KMS-11 (cell line): Measurements from ENCODE around the gene TMEM156.

Source experiments
- H2AFZ ChIP-seq: fragments of 200-600 bp; sonication (generic); 2 replicates; pipeline ENCODE4 v1.6.1; 2016; ENCODE audit warnings: antibody characterized with exemption, mixed run types, low read depth
- H3K27ac ChIP-seq: fragments of 200-600 bp; sonication (generic); 2 replicates; pipeline ENCODE4 v1.6.1; 2016; ENCODE audit warnings: mild to moderate bottlenecking, mixed run types
- H3K27me3 ChIP-seq: fragments of 200-600 bp; sonication (generic); 2 replicates; pipeline ENCODE4 v1.6.1; 2017; ENCODE audit warnings: mild to moderate bottlenecking, low read depth, mixed run types, moderate library complexity; ENCODE audit not compliant: insufficient read depth
- H3K36me3 ChIP-seq: fragments of 200-600 bp; sonication (generic); 2 replicates; pipeline ENCODE4 v1.6.1; 2017; ENCODE audit warnings: mild to moderate bottlenecking, mixed run types; ENCODE audit not compliant: insufficient read depth
- H3K4me1 ChIP-seq: fragments of 200-600 bp; sonication (generic); 2 replicates; pipeline ENCODE4 v1.6.1; 2016; ENCODE audit warnings: mild to moderate bottlenecking, low read depth, mixed run types; ENCODE audit not compliant: poor library complexity, severe bottlenecking
- H3K4me2 ChIP-seq: fragments of 200-600 bp; sonication (generic); 2 replicates; pipeline ENCODE4 v1.7.0; 2016; ENCODE audit warnings: mild to moderate bottlenecking, mixed run types
- H3K4me3 ChIP-seq: fragments of 200-600 bp; sonication (generic); IDR thresholded peaks from 2 replicates; pipeline ENCODE4 v1.6.1; 2017; ENCODE audit warnings: low read depth, low read length, mixed read lengths; ENCODE audit not compliant: insufficient read depth
- H3K79me2 ChIP-seq: fragments of 200-600 bp; sonication (generic); 2 replicates; pipeline ENCODE4 v1.6.1; 2016; ENCODE audit warnings: low read depth, mixed run types; ENCODE audit not compliant: insufficient read depth
- H3K9ac ChIP-seq: fragments of 200-600 bp; sonication (generic); 2 replicates; pipeline ENCODE4 v1.6.1; 2016; ENCODE audit warnings: mild to moderate bottlenecking, mixed run types
- H4K20me1 ChIP-seq: fragments of 200-600 bp; sonication (generic); 2 replicates; pipeline ENCODE4 v1.6.1; 2016; ENCODE audit warnings: mild to moderate bottlenecking, mixed run types; ENCODE audit not compliant: insufficient read depth
- CTCF ChIP-seq: fragments of 200-600 bp; sonication (generic); conservative IDR thresholded peaks from 2 replicates; pipeline ENCODE4 v1.6.1; 2017; ENCODE audit warnings: low read depth, mild to moderate bottlenecking, antibody characterized with exemption, low read length, moderate library complexity, mixed read lengths

The TMEM156 gene

GRCh38 chr4:39024311-39024865 is 7.8 kb downstream of the TMEM156 start:
- no peak overlapping the region for H3K4me2 ChIP-seq

GRCh38 chr4:39023059-39023458 is 9.2 kb downstream of the TMEM156 start:
- Histone ChIP-seq H2AFZ (no peak overlapping the region), H3K27ac (no peak overlapping the region), H3K27me3 (no peaks in the 10 kb centered on the region), H3K9ac (no peak overlapping the region), H3K79me2 (no peaks in the 10 kb centered on the region), H3K4me1 (no peaks in the 10 kb centered on the region), H4K20me1 (no peaks in the 10 kb centered on the region), H3K36me3 (no peaks in the 10 kb centered on the region), H3K4me2 (no peak overlapping the region), H3K4me3 (no peak overlapping the region)
- no peak for TF ChIP-seq CTCF

More at GRCh38 chr4:39024311-39024865, 7.8 kb downstream of the TMEM156 start:
- Histone ChIP-seq H3K27me3 (no peaks in the 10 kb centered on the region), H3K4me1 (no peaks in the 10 kb centered on the region), H2AFZ (no peak overlapping the region), H3K9ac (no peak overlapping the region), H3K79me2 (no peaks in the 10 kb centered on the region), H3K4me3 (no peak overlapping the region), H3K27ac (no peak overlapping the region), H3K36me3 (no peaks in the 10 kb centered on the region), H4K20me1 (no peaks in the 10 kb centered on the region)
- no peak for TF ChIP-seq CTCF

GRCh38 chr4:39022241-39022640 is 10.0 kb downstream of the TMEM156 start:
- Histone ChIP-seq H3K27ac (no peak overlapping the region), H3K4me1 (no peaks in the 10 kb centered on the region), H3K9ac (no peak overlapping the region), H2AFZ (no peak overlapping the region), H3K4me2 (no peak overlapping the region), H3K4me3 (no peak overlapping the region), H3K27me3 (no peaks in the 10 kb centered on the region), H3K79me2 (no peaks in the 10 kb centered on the region), H4K20me1 (no peaks in the 10 kb centered on the region), H3K36me3 (no peaks in the 10 kb centered on the region)
- no peak for TF ChIP-seq CTCF

- Histone ChIP-seq H3K79me2 (no peaks in the 10 kb centered on the region), H2AFZ (no peak overlapping the region), H3K9ac (no peak overlapping the region), H3K4me3 (no peak overlapping the region), H3K27me3 (no peaks in the 10 kb centered on the region), H3K36me3 (no peaks in the 10 kb centered on the region), H4K20me1 (no peaks in the 10 kb centered on the region), H3K27ac (no peak overlapping the region), H3K4me2 (no peak overlapping the region), H3K4me1 (no peaks in the 10 kb centered on the region)
- TF ChIP-seq CTCF, result no peak
Measured at GRCh38 chr4:39021631-39022030, 10.6 kb downstream of the TMEM156 start.
